Body of pancreas (tissue), 4 donors: ENCODE results near the gene LRRC61. TPM values are rescaled to one million over a fixed set of nuclear protein-coding genes. Genes with fewer than 3 reads are reported as not detected.
"Not testable (repeated sequence)": the region's sequence is repeated elsewhere in the genome, so short reads cannot be mapped to it uniquely, and the experiment has no call there.

ENCODE experiments used
- ATAC-seq: fragments of 150-250 bp; one replicate; pipeline ENCODE4 v1.9.1; 2016
- DNase-seq, 4 donors: peaks; one replicate each; pipeline ENCODE4 v3.0.0-alpha.2; 2019
- H3K27ac ChIP-seq, 4 donors: fragments of 200-600 bp; sonication (generic); 1 replicate in 3 of 4; 2 replicates in 1 of 4; pipeline versions ENCODE4 v1.5.1 to v1.6.1; 2016 to 2019; ENCODE audit warnings: mild to moderate bottlenecking in 1 of 4, mixed read lengths in 1 of 4, moderate library complexity in 1 of 4
- H3K27me3 ChIP-seq, 2 donors: fragments of 200-600 bp; sonication (generic); one replicate each; pipeline ENCODE4 v1.6.0; 2016; ENCODE audit warnings: mild to moderate bottlenecking in 1 of 2
- H3K36me3 ChIP-seq, 2 donors: fragments of 200-600 bp; sonication (generic); replicated peaks in 1 of 2; 2 replicates each; pipeline ENCODE4 v1.5.1; 2016; ENCODE audit warnings: low read depth in 2 of 2; ENCODE audit not compliant: insufficient read depth in 1 of 2
- H3K4me1 ChIP-seq: fragments of 200-600 bp; sonication (generic); one replicate; pipeline ENCODE4 v1.6.0; 2016
- H3K4me3 ChIP-seq, 2 donors: fragments of 200-600 bp; sonication (generic); 1 replicate in 1 of 2; 2 replicates in 1 of 2; pipeline ENCODE4 v1.5.1; 2016 to 2019
- H3K9me3 ChIP-seq, 3 donors: fragments of 200-600 bp; sonication (generic); 1 replicate in 2 of 3; 2 replicates in 1 of 3; pipeline ENCODE4 v1.5.1; 2016
- CTCF ChIP-seq, 7 experiments: fragments of 450-650 bp in 4 of 7; fragments of 200-600 bp in 3 of 7; sonication (generic) in 3 of 7; IDR thresholded peaks; one replicate each; pipeline ENCODE4 v1.5.1; 2016 to 2019; ENCODE audit warnings: antibody characterized with exemption in 7 of 7
- POLR2A ChIP-seq, 3 donors: fragments of 450-650 bp; IDR thresholded peaks; one replicate each; pipeline ENCODE4 v1.6.1; 2016; ENCODE audit warnings: antibody characterized with exemption in 3 of 3, mild to moderate bottlenecking in 2 of 3
- WGBS, 2 donors: methylation state at CpG; one replicate each; pipeline ENCODE4 v1.1.5; 2017; 5-methylcytosine and 5-hydroxymethylcytosine counted together
- intact Hi-C: fragments of 100-400 bp; cut with DNase I; formaldehyde crosslinking; loops from one replicate; pipeline ENCODE4 v1.15.1; 2023
- total RNA-seq, 2 donors: library from RNA; depleted of rRNA; stranded (reverse); fragments of >200 nt; gene quantifications; one replicate each; pipeline ENCODE4 v1.1.0, GENCODE V29; 2016

Gene LRRC61
- total RNA-seq, 2 donors from 2014 or later, result 4.9 to 25.2 TPM

- no peaks in the 10 kb centered on the region for H3K36me3 ChIP-seq
- no peak overlapping the region for H3K4me3 ChIP-seq
- intact Hi-C loops, result no loop called here
- WGBS, 2 donors, result 81 to 85% methylated on average over 14 of the region's 14 CpGs
- DNase-seq (peak in 1 of 4 donors; percentile 29), ATAC-seq (no peak)
- no peaks in the 10 kb centered on the region for H3K9me3 ChIP-seq
- no peak overlapping the region for H3K27ac ChIP-seq
- peaks cover 36% of the 10 kb centered on the region for H3K4me1 ChIP-seq
- no peaks in the 10 kb centered on the region for H3K27me3 ChIP-seq
- no peak for TF ChIP-seq POLR2A (IDR thresholded peaks at IDR 0.05)
- TF ChIP-seq CTCF (IDR thresholded peaks at IDR 0.05), result no peak
Observed at GRCh38 chr7:150385302-150385723, 62.2 kb downstream of the LRRC61 start.

GRCh38 chr7:150385884-150386283, 62.7 kb downstream of the LRRC61 start:
- peaks cover 30% of the 10 kb centered on the region for H3K4me1 ChIP-seq
- H3K36me3 ChIP-seq, H3K9me3 ChIP-seq, H3K27ac ChIP-seq, DNase-seq, ATAC-seq, H3K4me3 ChIP-seq, intact Hi-C loops, H3K27me3 ChIP-seq: not testable (repeated sequence)
- WGBS, 2 donors, result 53 to 70% methylated on average over 6 of the region's 6 CpGs

Other genes starting within 250 kb of the LRRC61 start
- 10 to 100 TPM; 35.5 to 69.9 TPM for gene ACTR3C, start 190 bp downstream of the LRRC61 start, total RNA-seq
- 100 to 1,000 TPM; 245 to 400 TPM for gene RARRES2, start 18.3 kb downstream of the LRRC61 start, total RNA-seq
- 100 to 1,000 TPM in 1 of 2 donors, 10 to 100 TPM in 1; 77.0 to 117 TPM for gene REPIN1, start 45.5 kb downstream of the LRRC61 start, total RNA-seq
- 10 to 100 TPM in 1 of 2 donors, 1 to 10 TPM in 1; 6.0 to 10.2 TPM for gene ZNF775, start 56.0 kb downstream of the LRRC61 start, total RNA-seq
- gene GIMAP8, start 127.3 kb downstream of the LRRC61 start, total RNA-seq, result 1 to 10 TPM in 1 of 2 donors, under 1 TPM in 1; 0.99 to 5.4 TPM
- gene GIMAP7, start 191.5 kb downstream of the LRRC61 start, total RNA-seq, result 1 to 10 TPM; 3.6 to 5.7 TPM
- 10 to 100 TPM in 1 of 2 donors, 1 to 10 TPM in 1; 8.2 to 13.0 TPM for gene GIMAP4, start 244.0 kb downstream of the LRRC61 start, total RNA-seq